GM10847 (cell line): Measurements from ENCODE around the gene MPZL2.

Experiments used
- POLR2A ChIP-seq: IDR thresholded peaks from 2 replicates; pipeline ENCODE4 v1.6.1; 2011; ENCODE audit not compliant: insufficient read length; ENCODE audit errors: extremely low read depth

Gene MPZL2

GRCh38 chr11:118210323-118210722 is 53.8 kb downstream of the MPZL2 start:
- TF ChIP-seq POLR2A = no peak

- no peak for TF ChIP-seq POLR2A
Measured at GRCh38 chr11:118209033-118209432, 55.1 kb downstream of the MPZL2 start.

- no peak for TF ChIP-seq POLR2A
Measured at GRCh38 chr11:118207079-118207478, 57.0 kb downstream of the MPZL2 start.

- no peak for TF ChIP-seq POLR2A
Measured at GRCh38 chr11:118206391-118207031, 57.6 kb downstream of the MPZL2 start.

- no peak for TF ChIP-seq POLR2A
Measured at GRCh38 chr11:118205606-118206378, 58.3 kb downstream of the MPZL2 start.
